GM23338 (cell line): ENCODE measurements around the gene ZNF740. TPM values are rescaled to one million over a fixed set of nuclear protein-coding genes. Genes with fewer than 3 reads are reported as not detected.

Experiments used
- ATAC-seq: fragments of 200-7000 bp; cut with Tn5 transposase; 3 replicates; pipeline ENCODE4 v1.9.1; 2020
- DNase-seq: peaks from one replicate; pipeline ENCODE4 v3.0.0-alpha.2; 2015; ENCODE audit warnings: low spot score
- H2AFZ ChIP-seq: fragments of 200-600 bp; sonication (generic); 2 replicates; pipeline ENCODE4 v1.8.0; 2016; ENCODE audit warnings: antibody characterized with exemption, mild to moderate bottlenecking, moderate library complexity
- H3F3A ChIP-seq: fragments of 200-600 bp; sonication (generic); replicated peaks from 2 replicates; pipeline ENCODE4 v1.8.0; 2017; ENCODE audit warnings: antibody characterized with exemption, mixed run types, low read depth
- H3K27ac ChIP-seq: fragments of 200-600 bp; sonication (generic); 2 replicates; pipeline ENCODE4 v1.6.1; 2016; ENCODE audit warnings: low read depth
- H3K27me3 ChIP-seq: fragments of 200-600 bp; sonication (generic); 2 replicates; pipeline ENCODE4 v1.8.0; 2016; ENCODE audit warnings: mild to moderate bottlenecking, mixed run types, moderate library complexity; ENCODE audit not compliant: insufficient read depth
- H3K36me3 ChIP-seq: fragments of 200-600 bp; sonication (generic); 2 replicates; pipeline ENCODE4 v1.8.0; 2016; ENCODE audit warnings: mild to moderate bottlenecking; ENCODE audit not compliant: insufficient read depth
- H3K4me1 ChIP-seq: fragments of 200-600 bp; sonication (generic); 2 replicates; pipeline ENCODE4 v1.8.0; 2016; ENCODE audit warnings: mild to moderate bottlenecking, moderate library complexity; ENCODE audit not compliant: insufficient read depth
- H3K4me2 ChIP-seq: fragments of 200-600 bp; sonication (generic); 2 replicates; pipeline ENCODE4 v1.7.1; 2017; ENCODE audit warnings: mixed run types
- H3K4me3 ChIP-seq: fragments of 200-600 bp; sonication (generic); 2 replicates; pipeline ENCODE4 v1.6.1; 2016; ENCODE audit warnings: mixed run types
- H3K79me2 ChIP-seq: fragments of 200-600 bp; sonication (generic); replicated peaks from 2 replicates; pipeline ENCODE4 v1.8.0; 2017; ENCODE audit warnings: mild to moderate bottlenecking; ENCODE audit not compliant: insufficient read depth
- H3K9me2 ChIP-seq: fragments of 200-600 bp; sonication (generic); 2 replicates; pipeline ENCODE4 v1.8.0; 2017; ENCODE audit not compliant: insufficient read depth
- H4K20me1 ChIP-seq: fragments of 200-600 bp; sonication (generic); replicated peaks from 2 replicates; pipeline ENCODE4 v1.8.0; 2017; ENCODE audit warnings: mild to moderate bottlenecking; ENCODE audit not compliant: insufficient read depth
- H3K27ac Mint-ChIP-seq: 2 replicates; pipeline ENCODE4 v1.8.0; 2020; ENCODE audit warnings: inconsistent platforms, mild to moderate bottlenecking, moderate library complexity, mixed read lengths
- H3K27me3 Mint-ChIP-seq: 3 replicates; pipeline ENCODE4 v1.8.0; 2022; ENCODE audit warnings: low read depth, mild to moderate bottlenecking, moderate library complexity, mixed read lengths, inconsistent platforms; ENCODE audit not compliant: insufficient read depth, poor library complexity
- H3K36me3 Mint-ChIP-seq: 3 replicates; pipeline ENCODE4 v1.8.0; 2021; ENCODE audit warnings: low read depth, mild to moderate bottlenecking, inconsistent platforms, moderate library complexity, mixed read lengths
- H3K4me1 Mint-ChIP-seq: 3 replicates; pipeline ENCODE4 v1.8.0; 2020; ENCODE audit warnings: mild to moderate bottlenecking, inconsistent platforms, mixed read lengths
- H3K4me3 Mint-ChIP-seq: 3 replicates; pipeline ENCODE4 v1.8.0; 2021; ENCODE audit warnings: moderate library complexity, mild to moderate bottlenecking, inconsistent platforms, mixed read lengths
- H3K9me3 Mint-ChIP-seq: 3 replicates; pipeline ENCODE4 v1.8.0; 2020; ENCODE audit warnings: moderate library complexity, mild to moderate bottlenecking, inconsistent platforms, mixed read lengths
- CREB1 ChIP-seq: fragments of 250-450 bp; sonication (Bioruptor Pico); IDR thresholded peaks from 2 replicates; pipeline ENCODE4 v1.5.0; 2020; ENCODE audit warnings: low read depth, mild to moderate bottlenecking, moderate library complexity
- EZH2 ChIP-seq: fragments of 200-600 bp; sonication (generic); IDR thresholded peaks from one replicate; pipeline ENCODE4 v1.8.0; 2017; ENCODE audit warnings: antibody characterized with exemption, mild to moderate bottlenecking, low read depth; ENCODE audit not compliant: unreplicated experiment
- EZH2phosphoT487 ChIP-seq: fragments of 200-600 bp; sonication (generic); IDR thresholded peaks from one replicate; pipeline ENCODE4 v1.8.1; 2018; ENCODE audit warnings: antibody characterized with exemption; ENCODE audit not compliant: unreplicated experiment
- JUNB ChIP-seq: IDR thresholded peaks from one replicate; pipeline ENCODE4 v1.6.1; 2016; ENCODE audit warnings: antibody characterized with exemption; ENCODE audit not compliant: unreplicated experiment
- NANOG ChIP-seq: IDR thresholded peaks from 2 replicates; pipeline ENCODE4 v1.6.1; 2016; ENCODE audit warnings: antibody characterized with exemption, borderline replicate concordance
- POLR2AphosphoS5 ChIP-seq: IDR thresholded peaks from 2 replicates; pipeline ENCODE4 v1.6.1; 2016; ENCODE audit warnings: antibody characterized with exemption, low read depth
- REST ChIP-seq: IDR thresholded peaks from one replicate; pipeline ENCODE4 v1.6.1; 2018; ENCODE audit warnings: antibody characterized with exemption; ENCODE audit not compliant: unreplicated experiment
- STAT1 ChIP-seq: IDR thresholded peaks from one replicate; pipeline ENCODE4 v1.6.1; 2016; ENCODE audit warnings: antibody characterized with exemption; ENCODE audit not compliant: unreplicated experiment
- ZNF114 ChIP-seq: fragments of 250-450 bp; sonication (Bioruptor Pico); IDR thresholded peaks from 2 replicates; pipeline ENCODE4 v1.5.0; 2020; ENCODE audit warnings: mild to moderate bottlenecking, moderate library complexity
- ZNF331 ChIP-seq: fragments of 250-450 bp; sonication (Bioruptor Pico); IDR thresholded peaks from 2 replicates; pipeline ENCODE4 v1.5.0; 2020; ENCODE audit warnings: low read depth, mild to moderate bottlenecking, moderate library complexity
- polyA plus RNA-seq: library from polyadenylated mRNA; unstranded; fragments of >200 nt; fragmentation: Nextera tagmentation; extraction: Ambion mirVana; gene quantifications from 2 replicates; pipeline ENCODE4 v1.2.1, GENCODE V29; 2016
- total RNA-seq: library from RNA; depleted of rRNA; stranded (reverse); fragments of >200 nt; shearing (Covaris generic); gene quantifications from 2 replicates; pipeline ENCODE4 v1.2.3, GENCODE V29; 2014
- TF ChIP-seq, protein P1 (sequence below): fragments of 250-450 bp; sonication (Bioruptor Pico); IDR thresholded peaks from 2 replicates; pipeline ENCODE4 v1.5.0; 2020; ENCODE audit warnings: mild to moderate bottlenecking, moderate library complexity

The ZNF740 gene
- total and polyA plus RNA-seq, 2 experiments from 2014 or later, result 2.6 to 13.0 TPM

DNA sequence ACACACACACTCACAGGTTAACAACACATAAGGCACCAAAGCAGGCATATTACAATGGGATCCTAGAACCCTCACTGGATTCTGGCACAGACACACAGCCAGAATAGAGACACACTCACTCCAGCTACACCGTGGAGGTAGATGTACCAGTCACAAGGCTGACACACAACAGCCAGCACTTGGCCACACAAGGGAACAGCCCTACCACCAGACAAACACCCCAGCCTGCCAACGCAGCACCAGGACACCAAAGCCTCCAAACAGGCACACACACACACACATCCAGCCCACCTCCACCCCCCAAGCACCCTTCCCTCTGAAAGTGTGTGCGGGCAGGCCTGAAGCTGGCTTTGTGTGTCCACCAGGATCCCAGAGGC lies 37.4 kb downstream of the ZNF740 start:
- H3K4me2 ChIP-seq, result peak overlapping the region; percentile 91
- peaks cover 3% of the 10 kb centered on the region; the same call in 1 of the 2 replicates for H3K36me3 ChIP-seq
- H3K9me2 ChIP-seq, result no peaks in the 10 kb centered on the region
- Mint-ChIP-seq H3K4me1 (peaks cover 75% of the 10 kb centered on the region), H3K9me3 (peaks cover 4% of the 10 kb centered on the region; the same call in 1 of the 3 replicates), H3K27ac (peak overlapping the region; percentile 89; the same call in 1 of the 2 replicates), H3K27me3 (peaks cover 25% of the 10 kb centered on the region), H3K4me3 (peak overlapping the region; percentile 94), H3K36me3 (peaks cover 31% of the 10 kb centered on the region)
- peaks cover 60% of the 10 kb centered on the region for H3K4me1 ChIP-seq
- H3K4me3 ChIP-seq, result peak overlapping the region; percentile 95
- peak; percentile 10 for DNase-seq
- no peak overlapping the region for H2AFZ ChIP-seq
- no peak for ATAC-seq
- peaks cover 46% of the 10 kb centered on the region for H3F3A ChIP-seq
- no peak for TF ChIP-seq STAT1
- TF ChIP-seq ZNF331 (CRISPR knock-in tag), result no peak
- peaks cover 12% of the 10 kb centered on the region for H3K27me3 ChIP-seq
- peaks cover 36% of the 10 kb centered on the region for H3K79me2 ChIP-seq
- peak overlapping the region; percentile 91 for H3K27ac ChIP-seq
- peaks cover 2% of the 10 kb centered on the region; the same call in 1 of the 2 replicates for H4K20me1 ChIP-seq

DNA sequence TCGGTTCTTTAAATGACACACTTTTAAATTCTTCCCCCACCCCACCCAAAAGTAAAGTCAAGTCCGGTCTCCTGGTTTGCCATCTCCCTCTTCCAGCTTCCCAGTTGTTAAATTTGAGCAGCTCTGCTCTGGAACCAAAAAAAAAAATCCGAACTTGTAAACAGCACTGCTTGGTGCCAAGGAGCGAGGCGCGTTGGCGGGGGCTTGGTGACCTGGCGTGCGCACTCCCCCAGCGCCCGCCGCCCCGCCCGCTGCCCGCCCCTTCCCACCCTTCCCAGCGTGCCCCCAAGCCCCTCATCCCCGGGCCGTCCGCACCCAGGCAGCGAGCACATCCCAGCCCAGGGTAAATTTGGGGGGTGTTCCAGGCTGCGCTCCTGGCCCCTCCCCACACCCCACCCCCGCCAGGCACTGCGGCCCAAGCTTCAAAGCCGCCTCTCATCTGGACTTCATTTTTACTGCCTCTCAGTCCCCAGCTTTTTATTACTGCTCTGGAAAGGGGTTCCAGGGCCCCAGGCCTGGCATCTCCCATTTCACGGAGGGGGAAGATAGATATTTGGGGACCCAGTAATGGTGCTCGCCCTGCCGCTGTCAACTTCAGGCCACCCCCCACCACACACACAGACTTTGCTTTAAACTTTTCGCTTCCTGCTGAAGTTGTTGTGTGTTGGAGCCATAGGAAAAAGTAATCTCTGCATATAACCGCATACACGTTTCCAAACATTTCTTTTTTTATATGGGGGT lies 38.2 kb downstream of the ZNF740 start:
- ATAC-seq (no peak), DNase-seq (peak; percentile 21)
- Mint-ChIP-seq H3K36me3 (peaks cover 23% of the 10 kb centered on the region), H3K27me3 (peaks cover 27% of the 10 kb centered on the region), H3K4me1 (peaks cover 75% of the 10 kb centered on the region), H3K9me3 (peaks cover 4% of the 10 kb centered on the region; the same call in 1 of the 3 replicates), H3K4me3 (peak overlapping the region; percentile 94), H3K27ac (no peak overlapping the region)
- peaks cover 63% of the 10 kb centered on the region for H3K4me1 ChIP-seq
- peaks cover 36% of the 10 kb centered on the region for H3K79me2 ChIP-seq
- H3F3A ChIP-seq, result peaks cover 46% of the 10 kb centered on the region
- peak overlapping the region; percentile 91; the same call in 1 of the 2 replicates for H3K27ac ChIP-seq
- H3K36me3 ChIP-seq, result no peaks in the 10 kb centered on the region; the same call in 1 of the 2 replicates
- H4K20me1 ChIP-seq, result no peaks in the 10 kb centered on the region
- peaks cover 12% of the 10 kb centered on the region for H3K27me3 ChIP-seq
- no peaks in the 10 kb centered on the region for H3K9me2 ChIP-seq
- H3K4me2 ChIP-seq, result peak overlapping the region; percentile 91
- H3K4me3 ChIP-seq, result peak overlapping the region; percentile 95
- no peak overlapping the region for H2AFZ ChIP-seq
- TF ChIP-seq REST, result no peak
- no peak for TF ChIP-seq ZNF114
- TF ChIP-seq EZH2, result no peak
- no peak for TF ChIP-seq POLR2AphosphoS5
- TF ChIP-seq, protein P1, sequence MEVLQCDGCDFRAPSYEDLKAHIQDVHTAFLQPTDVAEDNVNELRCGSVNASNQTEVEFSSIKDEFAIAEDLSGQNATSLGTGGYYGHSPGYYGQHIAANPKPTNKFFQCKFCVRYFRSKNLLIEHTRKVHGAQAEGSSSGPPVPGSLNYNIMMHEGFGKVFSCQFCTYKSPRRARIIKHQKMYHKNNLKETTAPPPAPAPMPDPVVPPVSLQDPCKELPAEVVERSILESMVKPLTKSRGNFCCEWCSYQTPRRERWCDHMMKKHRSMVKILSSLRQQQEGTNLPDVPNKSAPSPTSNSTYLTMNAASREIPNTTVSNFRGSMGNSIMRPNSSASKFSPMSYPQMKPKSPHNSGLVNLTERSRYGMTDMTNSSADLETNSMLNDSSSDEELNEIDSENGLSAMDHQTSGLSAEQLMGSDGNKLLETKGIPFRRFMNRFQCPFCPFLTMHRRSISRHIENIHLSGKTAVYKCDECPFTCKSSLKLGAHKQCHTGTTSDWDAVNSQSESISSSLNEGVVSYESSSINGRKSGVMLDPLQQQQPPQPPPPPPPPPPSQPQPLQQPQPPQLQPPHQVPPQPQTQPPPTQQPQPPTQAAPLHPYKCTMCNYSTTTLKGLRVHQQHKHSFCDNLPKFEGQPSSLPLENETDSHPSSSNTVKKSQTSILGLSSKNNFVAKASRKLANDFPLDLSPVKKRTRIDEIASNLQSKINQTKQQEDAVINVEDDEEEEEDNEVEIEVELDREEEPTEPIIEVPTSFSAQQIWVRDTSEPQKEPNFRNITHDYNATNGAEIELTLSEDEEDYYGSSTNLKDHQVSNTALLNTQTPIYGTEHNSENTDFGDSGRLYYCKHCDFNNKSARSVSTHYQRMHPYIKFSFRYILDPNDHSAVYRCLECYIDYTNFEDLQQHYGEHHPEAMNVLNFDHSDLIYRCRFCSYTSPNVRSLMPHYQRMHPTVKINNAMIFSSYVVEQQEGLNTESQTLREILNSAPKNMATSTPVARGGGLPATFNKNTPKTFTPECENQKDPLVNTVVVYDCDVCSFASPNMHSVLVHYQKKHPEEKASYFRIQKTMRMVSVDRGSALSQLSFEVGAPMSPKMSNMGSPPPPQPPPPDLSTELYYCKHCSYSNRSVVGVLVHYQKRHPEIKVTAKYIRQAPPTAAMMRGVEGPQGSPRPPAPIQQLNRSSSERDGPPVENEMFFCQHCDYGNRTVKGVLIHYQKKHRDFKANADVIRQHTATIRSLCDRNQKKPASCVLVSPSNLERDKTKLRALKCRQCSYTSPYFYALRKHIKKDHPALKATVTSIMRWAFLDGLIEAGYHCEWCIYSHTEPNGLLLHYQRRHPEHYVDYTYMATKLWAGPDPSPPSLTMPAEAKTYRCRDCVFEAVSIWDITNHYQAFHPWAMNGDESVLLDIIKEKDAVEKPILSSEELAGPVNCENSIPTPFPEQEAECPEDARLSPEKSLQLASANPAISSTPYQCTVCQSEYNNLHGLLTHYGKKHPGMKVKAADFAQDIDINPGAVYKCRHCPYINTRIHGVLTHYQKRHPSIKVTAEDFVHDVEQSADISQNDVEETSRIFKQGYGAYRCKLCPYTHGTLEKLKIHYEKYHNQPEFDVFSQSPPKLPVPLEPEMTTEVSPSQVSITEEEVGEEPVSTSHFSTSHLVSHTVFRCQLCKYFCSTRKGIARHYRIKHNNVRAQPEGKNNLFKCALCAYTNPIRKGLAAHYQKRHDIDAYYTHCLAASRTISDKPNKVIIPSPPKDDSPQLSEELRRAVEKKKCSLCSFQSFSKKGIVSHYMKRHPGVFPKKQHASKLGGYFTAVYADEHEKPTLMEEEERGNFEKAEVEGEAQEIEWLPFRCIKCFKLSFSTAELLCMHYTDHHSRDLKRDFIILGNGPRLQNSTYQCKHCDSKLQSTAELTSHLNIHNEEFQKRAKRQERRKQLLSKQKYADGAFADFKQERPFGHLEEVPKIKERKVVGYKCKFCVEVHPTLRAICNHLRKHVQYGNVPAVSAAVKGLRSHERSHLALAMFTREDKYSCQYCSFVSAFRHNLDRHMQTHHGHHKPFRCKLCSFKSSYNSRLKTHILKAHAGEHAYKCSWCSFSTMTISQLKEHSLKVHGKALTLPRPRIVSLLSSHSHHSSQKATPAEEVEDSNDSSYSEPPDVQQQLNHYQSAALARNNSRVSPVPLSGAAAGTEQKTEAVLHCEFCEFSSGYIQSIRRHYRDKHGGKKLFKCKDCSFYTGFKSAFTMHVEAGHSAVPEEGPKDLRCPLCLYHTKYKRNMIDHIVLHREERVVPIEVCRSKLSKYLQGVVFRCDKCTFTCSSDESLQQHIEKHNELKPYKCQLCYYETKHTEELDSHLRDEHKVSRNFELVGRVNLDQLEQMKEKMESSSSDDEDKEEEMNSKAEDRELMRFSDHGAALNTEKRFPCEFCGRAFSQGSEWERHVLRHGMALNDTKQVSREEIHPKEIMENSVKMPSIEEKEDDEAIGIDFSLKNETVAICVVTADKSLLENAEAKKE (CRISPR knock-in tag), result no peak
- no peak for TF ChIP-seq JUNB
- TF ChIP-seq CREB1 (CRISPR knock-in tag), result no peak
- no peak for TF ChIP-seq EZH2phosphoT487
- TF ChIP-seq NANOG, result no peak
